CD4-positive, alpha-beta T cell treated with Interferon gamma for 1 hour (primary cell): ENCODE results near the gene RASAL3.
"Not testable (repeated sequence)": the region's sequence is repeated elsewhere in the genome, so short reads cannot be mapped to it uniquely, and the experiment has no call there.

ENCODE experiments used
- DNase-seq: peaks from one replicate; pipeline ENCODE4 v3.0.0-alpha.2; 2020

Gene RASAL3

GRCh38 chr19:15464394-15465385 is at the start of gene RASAL3:
Gene RASAL3, minus strand, starts transcription at chr19:15464544. Its CDS starts 186 bp downstream, at chr19:15464358.
- peak; percentile 61 for DNase-seq

GRCh38 chr19:15511671-15512424 is 47.5 kb upstream of the RASAL3 start:
- DNase-seq, result no peak

- no peak for DNase-seq
Measured at GRCh38 chr19:15508035-15508710, 43.8 kb upstream of the RASAL3 start, which contains the start of gene CYP4F22. Gene CYP4F22, plus strand, starts transcription at chr19:15508525. Its CDS starts 16,812 bp downstream, at chr19:15525337.

- DNase-seq, result no peak
Measured at GRCh38 chr19:15507068-15508034, 43.0 kb upstream of the RASAL3 start.

- DNase-seq, result no peak
Measured at GRCh38 chr19:15506074-15506571, 41.8 kb upstream of the RASAL3 start.

- DNase-seq, result no peak
Measured at GRCh38 chr19:15502264-15502663, 37.9 kb upstream of the RASAL3 start.

GRCh38 chr19:15501596-15501995 is 37.3 kb upstream of the RASAL3 start:
- DNase-seq, result no peak

GRCh38 chr19:15498910-15499309 is 34.6 kb upstream of the RASAL3 start:
- DNase-seq, result no peak

- DNase-seq, result no peak
Measured at GRCh38 chr19:15498156-15498858, 34.0 kb upstream of the RASAL3 start.

GRCh38 chr19:15495151-15495550 is 30.8 kb upstream of the RASAL3 start:
- DNase-seq, result no peak

- no peak for DNase-seq
Measured at GRCh38 chr19:15488489-15489226, 24.3 kb upstream of the RASAL3 start.

- no peak for DNase-seq
Measured at GRCh38 chr19:15487038-15487437, 22.7 kb upstream of the RASAL3 start.

- not testable (repeated sequence) for DNase-seq
Measured at GRCh38 chr19:15485768-15486167, 21.4 kb upstream of the RASAL3 start.

GRCh38 chr19:15480996-15481395 is 16.7 kb upstream of the RASAL3 start:
- DNase-seq, result not testable (repeated sequence)

- peak; percentile 23 for DNase-seq
Measured at GRCh38 chr19:15479391-15480345, 15.3 kb upstream of the RASAL3 start, which contains the start of gene PGLYRP2. Gene PGLYRP2, minus strand, starts transcription at chr19:15479501. Its CDS starts 130 bp downstream, at chr19:15479371.

GRCh38 chr19:15476325-15476724 is 12.0 kb upstream of the RASAL3 start:
- DNase-seq, result no peak

GRCh38 chr19:15475611-15476010 is 11.3 kb upstream of the RASAL3 start:
- no peak for DNase-seq

- no peak for DNase-seq
Measured at GRCh38 chr19:15475169-15475568, 10.8 kb upstream of the RASAL3 start.

- DNase-seq, result not testable (repeated sequence)
Measured at GRCh38 chr19:15473821-15474220, 9.5 kb upstream of the RASAL3 start.
